Liver (tissue), 3 donors: Measurements from ENCODE around the gene CBX4.

Experiments
- CTCF ChIP-seq: fragments of 150-350 bp; IDR thresholded peaks from 2 replicates; pipeline ENCODE4 v1.5.1; 2017; ENCODE audit warnings: improper control_type of control experiment, low read depth, low read length; ENCODE audit not compliant: missing input control
- REST ChIP-seq: IDR thresholded peaks from 2 replicates; pipeline ENCODE4 v1.6.1; 2016; ENCODE audit warnings: antibody characterized with exemption, mild to moderate bottlenecking
- SP1 ChIP-seq: IDR thresholded peaks from 2 replicates; pipeline ENCODE4 v1.6.1; 2018; ENCODE audit warnings: antibody characterized with exemption, mild to moderate bottlenecking
- TAF1 ChIP-seq: conservative IDR thresholded peaks from 2 replicates; pipeline ENCODE4 v1.6.1; 2016; ENCODE audit warnings: antibody characterized with exemption, mild to moderate bottlenecking
- YY1 ChIP-seq: IDR thresholded peaks from 2 replicates; pipeline ENCODE4 v1.6.1; 2016; ENCODE audit warnings: antibody characterized with exemption, mild to moderate bottlenecking
- TF ChIP-seq, protein P1 (sequence below): IDR thresholded peaks from 2 replicates; pipeline ENCODE4 v1.6.1; 2016; ENCODE audit warnings: antibody characterized with exemption
- donor health status: healthy.
- donor health status: healthy.

- TF ChIP-seq CTCF (no peak), REST (no peak), YY1 (no peak), TAF1 (no peak), SP1 (no peak)
- TF ChIP-seq, protein P1, sequence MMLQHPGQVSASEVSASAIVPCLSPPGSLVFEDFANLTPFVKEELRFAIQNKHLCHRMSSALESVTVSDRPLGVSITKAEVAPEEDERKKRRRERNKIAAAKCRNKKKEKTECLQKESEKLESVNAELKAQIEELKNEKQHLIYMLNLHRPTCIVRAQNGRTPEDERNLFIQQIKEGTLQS, result no peak
Measured at GRCh38 chr17:79783891-79784290, 55.3 kb downstream of the CBX4 start.
